ENCODE data around the gene EHBP1.
A peak's percentile ranks its signal among the peaks of the same experiment; 100 is the strongest.

Gene EHBP1

GRCh38 chr2:63078852-63079606, 373.5 kb downstream of the EHBP1 start:
- peak in 2 of 3 experiments; percentile 9 to 16 for DNase-seq

DNA sequence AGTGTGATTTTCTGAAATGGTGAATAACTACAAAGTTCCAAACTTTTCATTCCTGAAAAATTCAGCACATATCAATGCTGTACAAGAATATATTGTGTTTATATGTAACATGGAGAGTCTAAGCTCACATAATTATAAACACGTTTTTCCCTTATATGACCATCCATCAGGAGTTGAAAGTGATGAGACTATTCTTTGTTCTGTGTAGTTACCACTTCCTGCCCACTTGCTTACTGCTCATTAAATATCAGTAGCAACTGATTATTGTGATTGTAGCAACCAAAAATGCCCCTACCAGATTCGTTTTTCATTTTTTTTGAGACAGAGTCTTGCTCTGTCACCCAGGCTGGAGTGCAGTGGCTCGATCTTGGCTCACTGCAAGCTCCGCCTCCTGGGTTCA, 375.9 kb downstream of the EHBP1 start:
- DNase-seq, result no peak

DNA sequence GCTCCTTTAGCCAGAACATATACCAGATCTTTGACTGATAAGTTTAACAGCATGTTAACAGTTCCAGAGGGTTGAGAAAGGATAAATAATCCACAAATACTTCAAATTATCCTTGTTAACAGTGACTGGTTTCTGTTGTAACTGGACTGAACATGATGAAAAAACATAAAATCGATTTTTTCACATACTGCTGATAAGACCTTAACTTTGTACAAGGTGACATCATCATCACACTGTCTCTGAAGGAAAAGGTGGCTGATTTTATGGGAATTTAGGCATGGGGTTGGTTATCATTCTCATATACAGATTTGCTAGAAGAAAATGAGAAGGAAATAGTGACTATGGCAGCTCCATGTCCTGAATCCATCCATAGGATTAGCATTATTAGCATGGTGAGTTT, 381.2 kb downstream of the EHBP1 start:
- no peak for DNase-seq

GRCh38 chr2:63092401-63092800, 386.9 kb downstream of the EHBP1 start:
- no peak for DNase-seq

DNA sequence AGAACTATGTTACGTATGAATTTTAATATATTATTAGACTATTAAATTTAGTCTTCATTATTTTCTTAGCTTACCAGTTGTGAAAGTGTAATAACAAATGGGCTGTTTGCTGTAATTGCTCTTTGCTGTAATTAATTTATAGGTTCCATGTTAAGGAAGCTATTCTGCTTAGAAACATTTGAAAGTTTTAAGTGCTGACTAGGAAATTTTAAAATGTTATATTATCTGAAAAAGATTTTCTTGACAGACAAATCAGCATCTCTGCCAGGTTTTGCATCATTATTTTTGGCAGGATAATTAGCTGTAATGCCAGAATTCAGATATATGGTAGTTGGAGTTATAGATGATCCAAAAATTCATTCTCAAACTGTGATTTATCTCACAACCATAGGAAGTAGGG, 387.3 kb downstream of the EHBP1 start:
- DNase-seq, result no peak

DNA sequence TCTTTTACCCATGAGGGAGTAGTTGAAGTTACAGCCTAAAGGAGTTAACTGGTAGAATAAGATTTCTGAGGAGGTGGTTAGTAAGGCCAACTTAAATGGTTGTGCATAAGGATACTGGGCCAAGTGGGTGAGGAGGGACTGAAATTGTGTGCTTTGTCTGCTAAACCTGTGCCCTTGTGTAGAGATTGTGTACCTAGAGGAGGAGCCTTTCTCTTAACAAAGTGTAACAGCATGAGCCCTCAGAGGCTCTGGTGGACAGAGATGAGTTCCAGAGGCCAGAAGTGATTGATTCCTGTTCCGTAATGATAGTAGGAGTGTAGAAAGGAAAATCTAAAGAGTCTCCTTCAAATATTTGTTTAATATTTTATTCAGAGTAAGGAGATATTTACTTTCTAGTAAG, 388.0 kb downstream of the EHBP1 start:
- peak in 1 of 3 experiments; percentile 18 for DNase-seq
